Measurements from ENCODE around the gene PPP1R13L.
A peak's percentile ranks its signal among the peaks of the same experiment; 100 is the strongest.
"Not testable (repeated sequence)": the region's sequence is repeated elsewhere in the genome, so short reads cannot be mapped to it uniquely, and the experiment has no call there.

PPP1R13L gene

GRCh38 chr19:45404557-45405434, at the start of gene PPP1R13L:
PPP1R13L (minus strand) TSS chr19:45405069; CDS start chr19:45398318, 6,751 bp downstream.
- DNase-seq, result peak; percentile 78

- DNase-seq, result no peak
Measured at GRCh38 chr19:45451850-45452387, 47.0 kb upstream of the PPP1R13L start.

DNA sequence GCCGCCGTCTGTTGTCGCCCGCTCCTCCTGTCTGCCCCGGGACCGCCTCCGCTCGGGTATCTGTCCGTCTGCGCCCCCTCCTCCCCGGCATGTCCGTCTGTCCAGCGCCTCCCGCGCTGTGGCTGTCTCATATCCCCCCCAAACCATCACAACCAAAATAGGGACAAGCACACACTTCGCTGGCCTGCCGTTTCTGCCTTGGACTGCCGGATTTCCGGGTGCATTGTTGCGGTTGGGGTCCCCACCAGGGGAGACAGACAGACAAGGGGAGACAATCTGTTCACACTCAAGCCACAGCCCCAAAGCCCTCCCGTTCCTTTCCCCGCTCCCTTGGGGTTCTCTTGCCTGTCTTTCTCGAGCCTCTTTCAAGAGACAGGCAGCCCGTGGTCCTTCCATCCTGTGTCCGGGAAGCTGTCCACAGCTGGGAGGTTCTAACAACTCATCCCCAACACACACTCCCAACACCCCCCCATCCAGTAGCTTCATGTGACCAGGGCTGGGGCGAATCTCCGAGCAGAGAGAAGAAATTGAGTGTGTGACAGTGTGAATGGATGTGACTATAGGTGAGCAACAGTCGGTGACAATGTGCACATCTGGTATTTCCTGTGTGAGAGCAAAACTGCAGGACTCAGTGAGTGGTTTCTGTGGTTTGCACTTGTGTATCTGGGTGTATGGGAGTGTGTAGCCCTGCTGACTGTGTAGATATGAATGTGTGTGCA, 46.4 kb upstream of the PPP1R13L start:
- peak; percentile 70 for DNase-seq

GRCh38 chr19:45450012-45450333, 45.1 kb upstream of the PPP1R13L start:
- no peak for DNase-seq

- DNase-seq, result no peak
Measured at GRCh38 chr19:45448887-45449299, 44.0 kb upstream of the PPP1R13L start.

- no peak for DNase-seq
Measured at GRCh38 chr19:45448425-45448756, 43.5 kb upstream of the PPP1R13L start.

DNA sequence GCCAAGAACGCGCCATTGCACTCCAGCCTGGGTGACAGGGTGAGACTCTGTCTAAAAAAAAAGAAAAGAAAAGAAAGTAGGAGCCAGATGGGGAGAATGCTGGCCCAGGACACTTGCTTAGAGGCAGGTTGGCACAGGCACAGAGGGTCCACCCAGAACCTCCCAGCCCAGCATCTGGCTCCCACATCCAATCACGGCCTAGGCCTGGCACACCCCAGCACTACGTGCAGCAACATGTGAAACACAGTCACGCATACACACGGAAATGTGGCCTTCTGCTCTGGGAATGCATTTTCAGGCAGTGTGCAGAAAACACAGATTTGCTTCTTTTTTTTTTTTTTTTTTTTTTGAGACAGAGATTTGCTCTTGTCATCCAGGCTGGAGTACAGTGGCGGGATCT, 42.1 kb upstream of the PPP1R13L start:
- DNase-seq, result no peak

GRCh38 chr19:45446295-45446694, 41.4 kb upstream of the PPP1R13L start:
- peak; percentile 45 for DNase-seq

- no peak for DNase-seq
Measured at GRCh38 chr19:45445139-45445538, 40.3 kb upstream of the PPP1R13L start.

GRCh38 chr19:45444318-45445041, 39.6 kb upstream of the PPP1R13L start:
- peak; percentile 71 for DNase-seq

- peak; percentile 92 for DNase-seq
Measured at GRCh38 chr19:45443462-45444317, 38.8 kb upstream of the PPP1R13L start.

DNA sequence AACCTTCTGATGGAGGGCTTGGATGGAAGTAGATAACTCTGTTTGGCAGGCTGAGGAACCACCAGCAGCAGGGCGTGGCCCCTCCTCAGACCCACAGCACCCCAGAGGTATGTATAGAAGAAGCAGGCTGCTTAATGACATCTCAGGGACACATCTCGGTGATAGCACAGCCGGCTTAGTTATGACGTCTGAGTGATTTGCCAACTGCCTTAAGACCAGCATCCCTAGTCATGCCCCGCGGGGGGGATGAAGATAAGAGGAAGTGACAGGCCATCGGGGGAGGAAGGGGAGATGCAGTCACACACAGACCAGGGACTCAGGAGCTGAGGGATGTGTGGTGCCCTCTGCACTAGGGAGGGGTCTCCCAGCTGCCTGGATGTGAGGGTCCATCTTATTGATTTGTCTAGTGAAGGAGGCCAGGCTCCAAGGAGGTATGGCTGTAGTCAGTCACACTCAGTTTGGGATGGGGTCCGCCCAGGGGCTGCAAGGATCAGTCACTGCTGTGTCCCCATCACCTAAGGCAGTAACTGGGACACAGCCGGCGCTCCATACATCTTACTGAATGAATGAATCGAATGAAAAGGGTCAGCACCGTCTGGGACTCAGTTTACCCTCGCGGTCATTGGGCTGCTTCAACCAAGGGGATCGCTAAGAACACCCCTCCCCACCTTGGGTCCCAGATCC, 38.1 kb upstream of the PPP1R13L start:
- DNase-seq, result peak; percentile 72

DNA sequence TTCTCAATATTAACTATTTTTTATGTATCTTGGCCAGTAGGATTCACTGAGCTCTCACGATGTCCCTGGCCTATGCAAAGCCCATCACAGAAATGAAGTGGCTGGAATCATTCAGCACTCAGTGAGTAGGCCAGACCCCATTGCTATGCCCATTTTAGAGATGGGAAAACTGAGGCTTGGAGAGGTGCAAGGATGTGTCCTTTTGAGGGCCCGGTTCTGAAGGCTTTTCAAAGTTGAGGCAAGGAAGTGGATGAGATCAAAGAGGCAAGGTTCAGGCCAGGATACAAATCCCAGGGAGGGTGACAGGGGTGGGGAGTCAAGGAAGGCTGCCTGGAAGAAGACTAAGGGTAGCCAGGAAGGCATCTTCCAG, 37.5 kb upstream of the PPP1R13L start:
- DNase-seq, result no peak

GRCh38 chr19:45440873-45441654, 36.2 kb upstream of the PPP1R13L start:
- DNase-seq, result peak; percentile 51

GRCh38 chr19:45440259-45440638, 35.4 kb upstream of the PPP1R13L start:
- DNase-seq, result no peak

DNA sequence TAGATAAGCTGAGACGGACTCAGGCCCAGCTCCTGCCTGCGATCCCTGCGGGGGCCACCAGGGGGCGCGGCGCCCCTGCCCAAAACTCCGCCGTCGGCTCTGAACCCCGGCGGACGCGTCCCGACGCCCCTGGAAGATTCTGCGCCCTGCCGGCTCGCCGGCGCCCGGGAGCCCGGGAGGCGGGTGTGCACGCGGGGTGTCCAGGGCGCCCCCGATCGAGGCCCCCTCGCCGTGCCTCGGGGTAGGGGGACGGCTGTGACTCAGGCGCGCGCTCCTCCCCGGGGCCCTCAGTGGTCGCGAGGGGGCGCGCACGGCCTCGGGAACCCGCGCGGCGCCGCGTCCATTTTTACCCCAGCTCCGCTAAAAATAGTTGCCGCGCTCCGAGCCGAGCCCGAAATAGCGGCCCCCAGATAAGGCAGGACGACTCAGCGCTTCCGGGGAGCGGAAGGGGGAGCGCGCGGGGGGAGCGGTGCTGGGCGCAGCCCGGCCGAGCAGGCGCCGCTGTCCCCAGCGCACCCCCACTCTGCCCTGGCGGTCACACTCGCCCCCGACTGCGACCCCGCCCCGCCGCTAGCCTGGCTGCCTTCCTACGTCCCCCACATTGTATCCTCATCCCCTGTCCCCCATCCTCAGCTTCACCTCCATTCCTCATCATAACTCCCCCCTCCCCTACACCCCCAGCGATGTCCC, 34.8 kb upstream of the PPP1R13L start:
- DNase-seq, result peak; percentile 88

DNA sequence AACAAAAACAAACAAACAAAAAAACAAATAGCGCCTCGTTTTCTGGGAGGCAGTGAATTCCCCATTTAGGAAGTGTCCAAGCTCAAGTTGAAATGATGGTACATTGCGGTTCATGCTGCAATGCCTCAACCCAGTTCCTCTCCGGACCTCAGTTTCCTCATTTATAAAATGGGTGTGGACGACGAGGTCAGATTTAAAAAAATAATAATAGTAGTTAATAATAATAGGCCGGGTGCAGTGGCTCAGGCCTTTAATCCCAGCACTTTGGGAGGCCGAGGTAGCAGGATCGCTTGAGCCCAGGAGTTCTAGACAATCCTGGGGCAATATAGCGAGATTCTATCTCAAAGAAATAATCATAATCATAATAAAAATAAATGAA, 34.3 kb upstream of the PPP1R13L start:
- DNase-seq, result no peak

GRCh38 chr19:45437328-45437727, 32.5 kb upstream of the PPP1R13L start:
- no peak for DNase-seq

GRCh38 chr19:45432543-45432942, 27.7 kb upstream of the PPP1R13L start:
- not testable (repeated sequence) for DNase-seq

DNA sequence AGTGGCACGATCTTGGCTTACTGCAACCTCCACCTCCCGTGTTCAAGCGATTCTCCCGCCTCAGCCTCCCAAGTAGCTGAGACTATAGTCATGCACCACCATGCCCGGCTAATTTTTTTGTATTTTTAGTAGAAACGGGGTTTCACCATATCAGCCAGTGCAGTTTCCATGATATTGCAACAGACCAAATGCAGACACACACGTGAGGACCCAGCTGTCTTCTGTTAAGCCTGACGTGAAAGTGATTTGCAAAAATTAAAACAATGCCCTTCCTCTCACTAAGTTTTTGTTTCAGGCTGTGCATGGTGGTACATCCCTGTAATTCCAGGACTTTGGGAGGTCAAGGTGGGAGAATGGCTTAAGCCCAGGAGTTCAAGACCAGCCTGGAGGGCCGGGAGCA, 26.1 kb upstream of the PPP1R13L start:
- DNase-seq, result peak; percentile 57

All from fibroblast of skin of right quadriceps (primary cell).